ENCODE results near the gene STKLD1. TPM values are rescaled to one million over a fixed set of nuclear protein-coding genes. Genes with fewer than 3 reads are reported as not detected.

The STKLD1 gene
- total RNA-seq, 2 donors from 2014 or later: 0.95 TPM; not detected in 1

DNA sequence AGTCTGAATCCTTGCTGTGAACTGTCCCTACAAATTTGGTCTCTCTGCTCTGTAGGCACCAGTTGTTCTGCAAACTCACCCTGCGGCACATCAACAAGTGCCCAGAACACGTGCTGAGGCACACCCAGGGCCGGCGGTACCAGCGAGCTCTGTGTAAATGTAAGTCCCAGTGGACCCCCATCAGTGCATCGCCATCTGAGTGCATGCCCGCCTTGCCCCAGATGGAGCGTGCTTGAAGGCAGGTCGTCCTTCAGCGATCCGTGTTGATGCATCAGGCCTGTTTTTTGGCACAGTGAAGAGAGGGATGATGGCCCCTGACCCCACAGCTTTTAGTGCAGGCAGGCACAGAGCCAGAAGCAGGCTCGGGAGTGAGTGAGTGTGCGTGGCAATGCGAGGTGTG, 18.5 kb upstream of the STKLD1 start:
- TF ChIP-seq, protein P1, sequence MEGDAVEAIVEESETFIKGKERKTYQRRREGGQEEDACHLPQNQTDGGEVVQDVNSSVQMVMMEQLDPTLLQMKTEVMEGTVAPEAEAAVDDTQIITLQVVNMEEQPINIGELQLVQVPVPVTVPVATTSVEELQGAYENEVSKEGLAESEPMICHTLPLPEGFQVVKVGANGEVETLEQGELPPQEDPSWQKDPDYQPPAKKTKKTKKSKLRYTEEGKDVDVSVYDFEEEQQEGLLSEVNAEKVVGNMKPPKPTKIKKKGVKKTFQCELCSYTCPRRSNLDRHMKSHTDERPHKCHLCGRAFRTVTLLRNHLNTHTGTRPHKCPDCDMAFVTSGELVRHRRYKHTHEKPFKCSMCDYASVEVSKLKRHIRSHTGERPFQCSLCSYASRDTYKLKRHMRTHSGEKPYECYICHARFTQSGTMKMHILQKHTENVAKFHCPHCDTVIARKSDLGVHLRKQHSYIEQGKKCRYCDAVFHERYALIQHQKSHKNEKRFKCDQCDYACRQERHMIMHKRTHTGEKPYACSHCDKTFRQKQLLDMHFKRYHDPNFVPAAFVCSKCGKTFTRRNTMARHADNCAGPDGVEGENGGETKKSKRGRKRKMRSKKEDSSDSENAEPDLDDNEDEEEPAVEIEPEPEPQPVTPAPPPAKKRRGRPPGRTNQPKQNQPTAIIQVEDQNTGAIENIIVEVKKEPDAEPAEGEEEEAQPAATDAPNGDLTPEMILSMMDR (conservative IDR thresholded peaks at IDR 0.05): no peak
- H3K27me3 ChIP-seq (ENCODE audit: control insufficient read depth, insufficient read depth, low read length, poor library complexity, severe bottlenecking): no peaks in the 10 kb centered on the region
- no peaks in the 10 kb centered on the region for H3K27me3 Mint-ChIP-seq (ENCODE audit: insufficient read depth)
- no peak for DNase-seq
- H3K27ac ChIP-seq (ENCODE audit: low read depth, low read length): no peak overlapping the region
- no peaks in the 10 kb centered on the region for H3K9me3 ChIP-seq (ENCODE audit: control insufficient read depth, low read length)
- H3K9me3 Mint-ChIP-seq: no peaks in the 10 kb centered on the region
- peak overlapping the region; percentile 89 for H3K4me3 Mint-ChIP-seq
- no peak overlapping the region for H3K27ac Mint-ChIP-seq
- WGBS, 2 experiments (ENCODE audit: insufficient coverage in 1 of 2, insufficient read length in 1 of 2): 95 to 96% methylated on average over 13 to 14 of the region's 14 CpGs
- peak overlapping the region; percentile 82 for H3K4me3 ChIP-seq (ENCODE audit: low read length)
- peak overlapping the region; percentile 41 for H3K9ac ChIP-seq (ENCODE audit: extremely low read depth, low read length, poor library complexity, severe bottlenecking)
- H3K36me3 Mint-ChIP-seq (ENCODE audit: low read depth): peaks cover 35% of the 10 kb centered on the region
- peaks cover 3% of the 10 kb centered on the region for H3K4me1 Mint-ChIP-seq
- H3K4me1 ChIP-seq (ENCODE audit: control insufficient read depth, insufficient read depth, low read length): no peaks in the 10 kb centered on the region
- peaks cover 44% of the 10 kb centered on the region for H3K36me3 ChIP-seq (ENCODE audit: control insufficient read depth, insufficient read depth, low read length)

DNA sequence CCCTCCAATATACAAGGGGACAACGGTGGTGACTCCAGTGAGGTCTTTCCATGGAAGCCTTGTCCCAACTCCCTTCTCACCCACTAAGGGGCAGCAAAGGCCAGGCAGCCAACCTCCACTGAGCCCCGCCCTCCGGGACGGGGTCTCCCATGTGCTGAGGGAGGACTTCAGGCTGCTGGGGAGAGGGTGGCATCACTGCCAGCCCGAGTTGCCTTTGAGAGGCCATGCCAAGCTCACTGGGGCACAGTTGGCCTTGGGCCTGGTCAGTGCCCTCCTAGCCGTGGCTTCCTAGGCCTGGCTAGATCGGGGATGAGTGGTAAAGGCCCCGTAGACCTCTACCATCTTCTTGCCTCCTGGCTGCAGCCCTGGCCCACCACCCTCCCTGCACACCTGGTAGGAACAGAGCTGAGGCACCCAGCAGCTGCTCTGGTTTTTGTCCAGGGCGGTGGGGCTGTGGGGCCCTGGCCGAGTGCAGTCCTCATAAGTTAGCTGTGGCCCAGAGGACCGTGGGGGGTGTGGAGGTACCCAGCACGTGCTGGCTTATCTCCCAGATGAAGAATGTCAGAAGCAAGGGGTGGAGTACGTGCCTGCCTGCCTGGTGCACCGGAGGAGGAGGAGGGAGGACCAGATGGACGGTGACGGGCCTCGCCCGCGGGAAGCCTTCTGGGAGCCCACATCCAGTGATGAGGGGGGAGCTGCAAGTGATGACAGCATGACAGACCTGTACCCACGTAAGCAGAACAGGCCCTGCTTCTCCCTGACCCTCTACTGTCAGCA, 16.6 kb upstream of the STKLD1 start:
- Mint-ChIP-seq H3K9me3 (no peaks in the 10 kb centered on the region), H3K36me3 (ENCODE audit: low read depth) (peaks cover 45% of the 10 kb centered on the region), H3K4me3 (no peak overlapping the region), H3K27ac (no peak overlapping the region), H3K27me3 (ENCODE audit: insufficient read depth) (no peaks in the 10 kb centered on the region), H3K4me1 (peaks cover 3% of the 10 kb centered on the region)
- WGBS, 2 experiments (ENCODE audit: insufficient coverage in 1 of 2, insufficient read length in 1 of 2): 89 to 95% methylated on average over 15 to 20 of the region's 20 CpGs
- H3K9me3 ChIP-seq (ENCODE audit: control insufficient read depth, low read length): no peaks in the 10 kb centered on the region
- H3K4me1 ChIP-seq (ENCODE audit: control insufficient read depth, insufficient read depth, low read length): no peaks in the 10 kb centered on the region
- no peak overlapping the region for H3K4me3 ChIP-seq (ENCODE audit: low read length)
- peak; percentile 85 for DNase-seq
- peaks cover 51% of the 10 kb centered on the region for H3K36me3 ChIP-seq (ENCODE audit: control insufficient read depth, insufficient read depth, low read length)
- H3K27me3 ChIP-seq (ENCODE audit: control insufficient read depth, insufficient read depth, low read length, poor library complexity, severe bottlenecking): no peaks in the 10 kb centered on the region
- TF ChIP-seq, protein P1 (conservative IDR thresholded peaks at IDR 0.05): peak; percentile 78
- H3K27ac ChIP-seq (ENCODE audit: low read depth, low read length): no peak overlapping the region
- no peak overlapping the region for H3K9ac ChIP-seq (ENCODE audit: extremely low read depth, low read length, poor library complexity, severe bottlenecking)

DNA sequence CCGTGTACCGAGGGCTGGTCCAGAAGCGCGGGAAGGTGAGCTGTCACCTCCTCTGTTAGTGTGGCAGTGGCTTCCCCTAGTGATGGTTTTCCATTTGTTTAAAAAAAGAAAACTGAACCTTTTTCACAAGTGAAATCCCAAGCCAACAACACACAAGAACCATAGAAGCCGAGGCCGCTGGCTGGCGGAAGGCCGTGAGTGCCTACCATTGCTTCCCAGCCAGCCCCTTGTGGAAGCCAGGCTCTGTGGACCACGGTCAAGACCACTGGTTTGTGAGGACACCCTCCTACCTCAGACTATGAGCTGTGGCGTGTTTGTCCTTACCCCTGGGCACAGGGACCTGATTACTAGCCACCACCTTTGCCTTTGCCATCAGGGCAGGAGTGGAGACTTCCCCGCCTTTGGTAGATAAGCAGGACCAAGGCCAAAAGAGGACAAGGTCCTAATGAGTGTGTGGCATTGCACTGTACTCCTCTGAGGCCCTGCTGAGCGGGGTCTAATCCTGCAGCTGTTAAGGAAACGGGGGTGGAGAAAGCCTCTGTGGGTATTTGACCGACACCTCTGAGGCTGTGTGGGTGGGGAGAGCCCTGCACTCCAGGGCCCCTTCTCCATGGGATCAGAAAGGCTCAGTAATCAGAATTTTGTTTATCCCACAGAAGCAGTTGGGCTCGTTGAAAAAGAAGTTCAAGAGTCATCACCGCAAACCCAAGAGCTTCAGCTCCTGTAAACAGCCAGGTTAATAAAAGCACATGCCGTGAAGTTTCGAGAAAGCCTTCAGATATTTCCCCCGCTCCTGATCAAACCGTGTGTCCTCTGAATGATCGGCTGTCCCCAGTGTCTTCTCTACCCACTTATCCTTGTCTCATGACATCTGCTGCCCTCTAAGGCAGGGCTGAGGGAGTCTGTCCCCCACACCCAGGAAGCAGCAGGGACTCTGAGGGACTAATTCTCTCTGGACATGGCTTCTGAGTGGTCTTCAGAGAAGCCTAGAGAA, 15.5 kb upstream of the STKLD1 start:
- Histone ChIP-seq H3K4me1 (ENCODE audit: control insufficient read depth, insufficient read depth, low read length) (no peaks in the 10 kb centered on the region), H3K27me3 (ENCODE audit: control insufficient read depth, insufficient read depth, low read length, poor library complexity, severe bottlenecking) (no peaks in the 10 kb centered on the region), H3K27ac (ENCODE audit: low read depth, low read length) (no peak overlapping the region), H3K9me3 (ENCODE audit: control insufficient read depth, low read length) (no peaks in the 10 kb centered on the region), H3K36me3 (ENCODE audit: control insufficient read depth, insufficient read depth, low read length) (peaks cover 62% of the 10 kb centered on the region), H3K9ac (ENCODE audit: extremely low read depth, low read length, poor library complexity, severe bottlenecking) (no peak overlapping the region), H3K4me3 (ENCODE audit: low read length) (no peak overlapping the region)
- Mint-ChIP-seq H3K27me3 (ENCODE audit: insufficient read depth) (no peaks in the 10 kb centered on the region), H3K27ac (peak overlapping the region; percentile 2), H3K36me3 (ENCODE audit: low read depth) (peaks cover 55% of the 10 kb centered on the region), H3K4me3 (no peak overlapping the region), H3K4me1 (peaks cover 3% of the 10 kb centered on the region), H3K9me3 (no peaks in the 10 kb centered on the region)
- WGBS, 2 experiments (ENCODE audit: insufficient coverage in 1 of 2, insufficient read length in 1 of 2): 93 to 94% methylated on average over 17 to 21 of the region's 21 CpGs
- TF ChIP-seq, protein P1 (conservative IDR thresholded peaks at IDR 0.05): no peak
- no peak for DNase-seq
